H54 (cell line): ENCODE data around the gene TRAF2.
A peak's percentile ranks its signal among the peaks of the same experiment; 100 is the strongest.

ENCODE experiments used
- DNase-seq: peaks from one replicate; pipeline ENCODE4 v3.0.0; 2011; ENCODE audit warnings: low spot score, mixed read lengths; ENCODE audit not compliant: insufficient read length
- FAIRE-seq: peaks from 3 replicates; lab custom pipeline; 2011; peaks lifted over from hg19 to GRCh38; lab: Jason Lieb, UNC
- POLR2A ChIP-seq: IDR thresholded peaks from 2 replicates; pipeline ENCODE4 v1.6.1; 2011; ENCODE audit warnings: low read depth, mild to moderate bottlenecking, low read length

The TRAF2 gene

GRCh38 chr9:136969150-136969549 is 82.8 kb downstream of the TRAF2 start:
- no peak for TF ChIP-seq POLR2A
- DNase-seq (no peak), FAIRE-seq (no peak)

DNA sequence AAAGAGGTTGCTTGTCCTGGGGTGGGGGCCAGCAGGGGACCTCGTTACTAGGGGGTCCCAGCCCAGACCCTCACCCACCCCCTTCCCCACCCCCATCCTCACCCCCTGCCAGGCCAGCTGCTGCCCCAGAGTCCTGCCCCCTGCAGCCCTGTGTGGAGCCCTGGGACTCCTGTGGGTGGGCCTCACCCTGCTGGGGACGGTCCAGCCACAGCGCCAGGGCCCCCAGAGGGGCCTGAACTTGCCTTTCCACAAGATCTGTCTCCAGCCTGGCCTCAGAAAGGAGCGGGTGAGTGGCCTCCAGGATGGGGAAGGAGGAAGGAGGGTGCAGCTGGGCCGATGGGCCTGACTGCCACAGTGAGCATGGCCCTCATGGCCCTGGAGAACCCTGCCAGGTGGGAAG is 83.5 kb downstream of the TRAF2 start:
- FAIRE-seq = no peak
- no peak for DNase-seq
- no peak for TF ChIP-seq POLR2A

GRCh38 chr9:136970361-136970760 is 84.0 kb downstream of the TRAF2 start:
- FAIRE-seq = no peak
- no peak for TF ChIP-seq POLR2A
- DNase-seq = no peak

- no peak for TF ChIP-seq POLR2A
- no peak for FAIRE-seq
These were observed 85.4 kb downstream of the TRAF2 start for GRCh38 chr9:136971746-136972145.

GRCh38 chr9:136972335-136972734 is 86.0 kb downstream of the TRAF2 start:
- no peak for TF ChIP-seq POLR2A
- no peak for DNase-seq
- FAIRE-seq = no peak

More at GRCh38 chr9:136971746-136972145, 85.4 kb downstream of the TRAF2 start:
- DNase-seq = no peak

GRCh38 chr9:136972743-136973142 is 86.4 kb downstream of the TRAF2 start:
- no peak for DNase-seq
- no peak for TF ChIP-seq POLR2A
- FAIRE-seq = no peak

- FAIRE-seq = no peak
- no peak for TF ChIP-seq POLR2A
- no peak for DNase-seq
These were observed 87.6 kb downstream of the TRAF2 start for GRCh38 chr9:136973618-136974617.

DNA sequence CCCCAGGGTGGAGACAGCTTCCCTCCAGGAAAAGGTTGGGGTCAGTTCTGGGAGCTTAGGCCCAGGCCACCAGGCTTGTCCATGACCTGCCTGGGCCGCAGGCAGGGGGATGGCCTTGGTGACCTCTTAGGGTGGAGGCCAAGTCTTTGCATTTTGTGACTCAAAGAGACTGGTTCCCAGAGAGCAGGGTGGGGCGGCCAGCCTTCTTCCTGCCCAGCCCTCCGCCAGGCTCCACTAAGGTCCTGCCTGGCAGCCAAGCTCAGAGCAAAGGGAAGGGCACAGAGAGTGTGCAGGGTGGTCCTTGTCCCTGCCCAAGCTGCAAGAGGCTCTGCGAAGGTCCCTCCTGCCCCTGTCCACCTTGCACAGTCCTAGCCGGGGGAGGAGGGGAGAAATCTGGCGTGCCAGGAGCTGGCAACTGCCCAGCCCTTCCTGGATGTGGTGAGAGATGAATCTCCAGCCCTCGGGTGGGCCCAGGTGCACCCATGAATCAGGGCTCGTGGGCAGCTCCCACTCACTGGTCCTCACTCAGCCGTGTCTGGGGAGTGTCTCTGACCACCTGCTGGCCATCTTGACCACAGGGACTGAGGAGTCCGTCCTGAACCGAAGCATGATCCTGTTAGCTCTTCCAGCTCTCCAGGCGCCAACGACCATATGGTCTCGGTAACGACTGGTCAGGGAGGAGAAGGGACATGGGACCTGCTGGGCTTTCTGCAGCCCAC is 88.7 kb downstream of the TRAF2 start:
- FAIRE-seq = no peak
- peak; percentile 82 for DNase-seq
- TF ChIP-seq POLR2A = no peak

DNA sequence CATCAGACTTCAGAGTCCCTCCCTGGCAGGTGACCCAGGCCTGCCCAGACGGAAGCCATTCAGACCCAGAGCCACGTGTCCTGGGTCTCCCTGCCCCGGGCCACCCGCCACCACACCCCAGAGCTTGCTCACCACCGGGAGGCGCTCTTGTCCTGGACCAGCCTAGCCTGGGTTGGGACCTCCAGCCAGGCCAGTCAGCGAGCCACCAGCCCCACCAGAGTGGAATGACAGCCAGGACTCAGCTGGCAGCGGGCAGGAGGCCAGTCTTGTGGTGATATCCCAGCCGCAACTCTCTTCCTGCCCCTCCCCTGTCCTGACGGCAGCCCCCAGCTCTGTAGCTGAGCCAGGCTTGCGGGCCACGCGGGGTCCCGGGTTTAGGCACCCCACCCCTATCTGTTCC is 89.3 kb downstream of the TRAF2 start:
- FAIRE-seq (no peak), DNase-seq (no peak)
- no peak for TF ChIP-seq POLR2A
